GF-D8 (cell line): ENCODE data around the gene SUSD3.
A peak's percentile ranks its signal among the peaks of the same experiment; 100 is the strongest.
"Not testable (repeated sequence)": the region's sequence is repeated elsewhere in the genome, so short reads cannot be mapped to it uniquely, and the experiment has no call there.

Experiments used
- DNase-seq: peaks from one replicate; lab custom pipeline; 2025; lab: John Stamatoyannopoulos, UW

SUSD3 gene

GRCh38 chr9:93093877-93094657, 35.6 kb downstream of the SUSD3 start:
- no peak for DNase-seq

- peak; percentile 30 for DNase-seq
Observed at GRCh38 chr9:93094658-93095204, 36.2 kb downstream of the SUSD3 start.

- DNase-seq, result peak; percentile 97
Observed at GRCh38 chr9:93095205-93096130, 37.0 kb downstream of the SUSD3 start.

GRCh38 chr9:93096131-93096802, 37.8 kb downstream of the SUSD3 start, which contains the start of gene CARD19:
Gene CARD19 (plus strand): TSS chr9:93096217. CDS start chr9:93096346, 129 bp downstream.
- no peak for DNase-seq

- no peak for DNase-seq
Observed at GRCh38 chr9:93096811-93097382, 38.4 kb downstream of the SUSD3 start.

GRCh38 chr9:93097511-93098201, 39.2 kb downstream of the SUSD3 start:
- no peak for DNase-seq

- peak; percentile 68 for DNase-seq
Observed at GRCh38 chr9:93098236-93098946, 39.9 kb downstream of the SUSD3 start.

- DNase-seq, result no peak
Observed at GRCh38 chr9:93099551-93100275, 41.2 kb downstream of the SUSD3 start.

- DNase-seq, result no peak
Observed at GRCh38 chr9:93100276-93100636, 41.8 kb downstream of the SUSD3 start.

GRCh38 chr9:93101086-93101485, 42.6 kb downstream of the SUSD3 start:
- DNase-seq, result not testable (repeated sequence)

- DNase-seq, result no peak
Observed at GRCh38 chr9:93105620-93106019, 47.1 kb downstream of the SUSD3 start.

- DNase-seq, result no peak
Observed at GRCh38 chr9:93107151-93107824, 48.8 kb downstream of the SUSD3 start.

GRCh38 chr9:93107825-93108161, 49.3 kb downstream of the SUSD3 start:
- DNase-seq, result no peak

GRCh38 chr9:93108291-93109041, 50.0 kb downstream of the SUSD3 start:
- no peak for DNase-seq

- DNase-seq, result no peak
Observed at GRCh38 chr9:93110311-93110855, 51.9 kb downstream of the SUSD3 start.

- DNase-seq, result no peak
Observed at GRCh38 chr9:93111001-93111370, 52.5 kb downstream of the SUSD3 start.

GRCh38 chr9:93111371-93112115, 53.0 kb downstream of the SUSD3 start:
- DNase-seq, result peak; percentile 65
